ENCODE data around the gene NXPH1. TPM values are rescaled to one million over a fixed set of nuclear protein-coding genes. Genes with fewer than 3 reads are reported as not detected.
A peak's percentile ranks its signal among the peaks of the same experiment; 100 is the strongest.

Gene NXPH1
- total RNA-seq, 1 donor from 2014 or later = not detected

DNA sequence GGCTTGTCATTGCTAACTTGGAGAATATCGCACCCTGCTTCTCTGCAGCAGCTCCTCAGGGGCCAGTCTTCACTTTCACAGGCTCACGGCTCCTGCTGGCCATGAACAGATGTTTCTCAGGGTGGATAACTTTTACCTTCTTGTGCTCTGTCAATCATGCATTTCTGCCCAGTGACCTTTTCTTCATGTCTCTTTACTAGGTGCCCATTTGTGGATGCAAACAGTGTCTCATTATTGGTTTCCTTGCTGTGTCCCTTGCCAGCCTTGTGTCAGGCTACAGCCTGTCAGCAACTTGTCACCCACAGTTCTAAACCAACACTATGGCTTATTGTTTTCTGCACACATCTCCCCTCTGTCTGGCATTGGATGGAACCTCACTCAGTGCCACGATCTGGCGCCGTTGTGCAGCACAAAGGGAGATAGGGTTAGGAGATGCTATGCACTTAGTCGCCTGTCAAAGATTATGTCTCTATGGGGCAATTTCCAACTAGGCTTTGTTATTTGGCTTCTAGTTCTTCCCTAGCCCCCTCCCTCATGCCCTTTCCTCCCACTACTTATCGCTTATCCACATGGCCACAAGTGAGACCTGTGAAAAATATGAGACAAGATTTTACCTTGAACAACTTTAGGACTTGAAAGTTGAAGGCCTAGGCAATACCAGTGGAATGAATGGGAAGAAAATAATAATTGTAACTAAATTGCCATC lies 45.7 kb upstream of the NXPH1 start:
- no peak overlapping the region for H3K27ac ChIP-seq
- H3K27me3 ChIP-seq = no peaks in the 10 kb centered on the region
- peaks cover 4% of the 10 kb centered on the region for H3K4me1 ChIP-seq
- no peaks in the 10 kb centered on the region for H4K20me1 ChIP-seq (ENCODE audit: low read depth)
- no peak for DNase-seq (ENCODE audit: low spot score)
- Mint-ChIP-seq H3K27me3 (ENCODE audit: insufficient read depth, low read depth) (no peaks in the 10 kb centered on the region), H3K9me3 (no peaks in the 10 kb centered on the region), H3K36me3 (no peaks in the 10 kb centered on the region), H3K4me3 (no peak overlapping the region), H3K4me1 (peaks cover 24% of the 10 kb centered on the region), H3K27ac (no peak overlapping the region)
- no peak overlapping the region for H2AFZ ChIP-seq (replicated peaks)
- no peaks in the 10 kb centered on the region for H3F3A ChIP-seq (ENCODE audit: low read depth)
- no peaks in the 10 kb centered on the region for H3K36me3 ChIP-seq
- no peak overlapping the region for H3K4me3 ChIP-seq
- H3K9me3 ChIP-seq (ENCODE audit: low read depth) = no peaks in the 10 kb centered on the region
- no peak overlapping the region for H3K9ac ChIP-seq
- H3K4me2 ChIP-seq = no peak overlapping the region
- no peak for TF ChIP-seq EZH2phosphoT487 (IDR thresholded peaks at IDR 0.05)
- TF ChIP-seq, protein P1, sequence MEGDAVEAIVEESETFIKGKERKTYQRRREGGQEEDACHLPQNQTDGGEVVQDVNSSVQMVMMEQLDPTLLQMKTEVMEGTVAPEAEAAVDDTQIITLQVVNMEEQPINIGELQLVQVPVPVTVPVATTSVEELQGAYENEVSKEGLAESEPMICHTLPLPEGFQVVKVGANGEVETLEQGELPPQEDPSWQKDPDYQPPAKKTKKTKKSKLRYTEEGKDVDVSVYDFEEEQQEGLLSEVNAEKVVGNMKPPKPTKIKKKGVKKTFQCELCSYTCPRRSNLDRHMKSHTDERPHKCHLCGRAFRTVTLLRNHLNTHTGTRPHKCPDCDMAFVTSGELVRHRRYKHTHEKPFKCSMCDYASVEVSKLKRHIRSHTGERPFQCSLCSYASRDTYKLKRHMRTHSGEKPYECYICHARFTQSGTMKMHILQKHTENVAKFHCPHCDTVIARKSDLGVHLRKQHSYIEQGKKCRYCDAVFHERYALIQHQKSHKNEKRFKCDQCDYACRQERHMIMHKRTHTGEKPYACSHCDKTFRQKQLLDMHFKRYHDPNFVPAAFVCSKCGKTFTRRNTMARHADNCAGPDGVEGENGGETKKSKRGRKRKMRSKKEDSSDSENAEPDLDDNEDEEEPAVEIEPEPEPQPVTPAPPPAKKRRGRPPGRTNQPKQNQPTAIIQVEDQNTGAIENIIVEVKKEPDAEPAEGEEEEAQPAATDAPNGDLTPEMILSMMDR (IDR thresholded peaks at IDR 0.05) = no peak
- TF ChIP-seq EZH2 (IDR thresholded peaks at IDR 0.05) = no peak
- no peaks in the 10 kb centered on the region for H3K79me2 ChIP-seq (ENCODE audit: low read depth)

DNA sequence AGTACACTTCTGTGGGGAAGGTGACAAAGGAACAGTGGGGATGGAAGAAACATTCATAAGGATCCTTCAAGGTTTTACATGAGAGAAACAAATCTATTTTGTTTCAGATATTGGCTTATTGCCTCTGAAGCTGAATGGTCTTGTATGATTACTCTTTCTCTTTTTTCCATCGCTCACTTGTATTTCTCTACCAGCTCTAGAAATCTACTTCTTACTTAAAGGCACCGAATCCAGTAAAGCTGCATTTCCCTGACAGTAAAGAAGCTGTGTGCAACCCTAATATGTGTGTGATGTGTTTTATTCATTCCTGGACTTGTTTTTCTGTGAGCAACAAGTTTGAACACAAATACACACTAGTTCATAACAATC lies 45.2 kb upstream of the NXPH1 start:
- no peaks in the 10 kb centered on the region for H3K9me3 Mint-ChIP-seq
- no peaks in the 10 kb centered on the region for H3K27me3 Mint-ChIP-seq (ENCODE audit: insufficient read depth, low read depth)
- no peaks in the 10 kb centered on the region for H3K36me3 Mint-ChIP-seq
- TF ChIP-seq, protein P1 (IDR thresholded peaks at IDR 0.05) = no peak
- TF ChIP-seq EZH2 (IDR thresholded peaks at IDR 0.05) (no peak), EZH2phosphoT487 (IDR thresholded peaks at IDR 0.05) (no peak)
- no peak overlapping the region for H3K4me3 Mint-ChIP-seq
- Histone ChIP-seq H3K9me3 (ENCODE audit: low read depth) (no peaks in the 10 kb centered on the region), H3K36me3 (no peaks in the 10 kb centered on the region), H3K27me3 (no peaks in the 10 kb centered on the region), H3F3A (ENCODE audit: low read depth) (no peaks in the 10 kb centered on the region), H3K4me2 (no peak overlapping the region), H2AFZ (replicated peaks) (no peak overlapping the region), H3K4me3 (no peak overlapping the region), H4K20me1 (ENCODE audit: low read depth) (no peaks in the 10 kb centered on the region), H3K9ac (no peak overlapping the region), H3K79me2 (ENCODE audit: low read depth) (no peaks in the 10 kb centered on the region), H3K27ac (no peak overlapping the region), H3K4me1 (peaks cover 4% of the 10 kb centered on the region)
- H3K27ac Mint-ChIP-seq = no peak overlapping the region
- DNase-seq (ENCODE audit: low spot score) = no peak
- H3K4me1 Mint-ChIP-seq = peaks cover 24% of the 10 kb centered on the region

DNA sequence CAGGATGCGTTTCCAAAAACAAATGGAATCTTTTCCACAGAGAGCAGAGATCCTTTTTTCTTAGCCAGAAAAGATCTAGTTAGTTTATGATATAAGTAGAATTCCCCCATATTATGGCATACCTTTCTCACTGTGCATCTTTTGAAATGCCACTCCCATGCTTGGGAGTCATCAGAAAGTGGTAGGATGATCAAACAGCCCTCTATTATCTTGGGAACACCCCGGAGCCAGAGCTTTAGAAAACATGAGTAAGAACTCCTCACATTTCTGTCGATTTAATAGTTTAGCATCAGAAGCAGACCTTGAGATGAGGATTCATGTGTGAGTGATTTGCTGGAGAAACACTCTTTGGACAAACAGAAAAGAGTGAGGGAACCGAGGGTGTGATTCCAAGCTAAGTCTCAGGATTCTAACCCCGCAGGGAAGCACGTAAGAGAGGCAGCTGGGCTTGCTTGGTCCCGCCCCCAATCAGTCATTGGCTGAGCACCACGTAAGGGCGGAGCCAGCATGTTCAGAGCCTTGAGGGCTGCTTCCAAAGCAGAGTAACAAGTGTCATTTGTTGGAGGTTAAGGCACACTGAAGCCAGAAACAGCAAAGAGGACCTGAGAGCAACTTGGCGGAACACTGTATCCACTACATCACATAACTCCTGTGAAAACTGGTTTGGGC lies 43.7 kb upstream of the NXPH1 start:
- Histone ChIP-seq H3K9me3 (ENCODE audit: low read depth) (no peaks in the 10 kb centered on the region), H3K27ac (no peak overlapping the region), H3K4me2 (peak overlapping the region; percentile 56)

More for the DNA sequence above, 43.7 kb upstream of the NXPH1 start:
- Histone ChIP-seq H3K27me3 (no peaks in the 10 kb centered on the region), H3K9ac (no peak overlapping the region), H3K79me2 (ENCODE audit: low read depth) (no peaks in the 10 kb centered on the region), H4K20me1 (ENCODE audit: low read depth) (no peaks in the 10 kb centered on the region), H3F3A (ENCODE audit: low read depth) (no peaks in the 10 kb centered on the region), H3K36me3 (no peaks in the 10 kb centered on the region), H2AFZ (replicated peaks) (peak overlapping the region; percentile 85), H3K4me3 (peak overlapping the region; percentile 12), H3K4me1 (peaks cover 4% of the 10 kb centered on the region)
- Mint-ChIP-seq H3K9me3 (no peaks in the 10 kb centered on the region), H3K27me3 (ENCODE audit: insufficient read depth, low read depth) (no peaks in the 10 kb centered on the region), H3K4me1 (peaks cover 24% of the 10 kb centered on the region), H3K36me3 (no peaks in the 10 kb centered on the region), H3K27ac (no peak overlapping the region), H3K4me3 (no peak overlapping the region)
- peak; percentile 88 for DNase-seq (ENCODE audit: low spot score)
- TF ChIP-seq EZH2 (IDR thresholded peaks at IDR 0.05) = no peak
- no peak for TF ChIP-seq EZH2phosphoT487 (IDR thresholded peaks at IDR 0.05)
- TF ChIP-seq, protein P1 (IDR thresholded peaks at IDR 0.05) = no peak
